IMR-90 (cell line): Measurements from ENCODE around the gene MARK2.

ENCODE experiments used
- CEBPB ChIP-seq: IDR thresholded peaks from 2 replicates; pipeline ENCODE4 v1.6.1; 2012; ENCODE audit warnings: low read depth, low read length, improper control_type of control experiment
- POLR2A ChIP-seq: IDR thresholded peaks from 2 replicates; pipeline ENCODE4 v1.6.1; 2012; ENCODE audit warnings: mild to moderate bottlenecking, low read depth, low read length
- RAD21 ChIP-seq: IDR thresholded peaks from 2 replicates; pipeline ENCODE4 v1.6.1; 2012; ENCODE audit warnings: low read length, improper control_type of control experiment
- RCOR1 ChIP-seq: IDR thresholded peaks from 2 replicates; pipeline ENCODE4 v1.6.1; 2012; ENCODE audit warnings: mild to moderate bottlenecking, low read length, improper control_type of control experiment; ENCODE audit not compliant: insufficient replicate concordance
- TF ChIP-seq, protein P1 (sequence below): conservative IDR thresholded peaks from 2 replicates; pipeline ENCODE4 v1.5.1; 2012; ENCODE audit warnings: mild to moderate bottlenecking, low read depth, low read length, improper control_type of control experiment

DNA sequence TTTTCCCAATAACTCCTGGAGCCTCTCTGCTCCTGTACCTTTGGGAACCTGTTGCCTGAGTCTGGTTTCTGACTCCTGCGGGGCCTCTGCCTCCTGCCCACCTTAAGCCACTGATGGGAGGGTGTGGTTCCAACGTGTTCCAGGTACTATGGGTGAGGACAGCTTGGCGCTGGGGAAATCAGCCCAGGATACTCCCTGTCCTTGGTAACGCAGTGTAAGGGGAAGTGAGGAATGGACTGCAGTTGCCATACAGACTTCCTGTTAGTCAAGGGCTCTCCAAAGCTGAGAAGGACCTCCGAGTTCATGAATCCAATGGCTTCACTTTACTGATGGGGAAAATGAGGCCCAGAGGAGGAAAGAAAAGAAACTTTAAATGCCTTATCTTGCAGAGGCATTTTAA is 1.2 kb upstream of the MARK2 start:
- TF ChIP-seq, protein P1, sequence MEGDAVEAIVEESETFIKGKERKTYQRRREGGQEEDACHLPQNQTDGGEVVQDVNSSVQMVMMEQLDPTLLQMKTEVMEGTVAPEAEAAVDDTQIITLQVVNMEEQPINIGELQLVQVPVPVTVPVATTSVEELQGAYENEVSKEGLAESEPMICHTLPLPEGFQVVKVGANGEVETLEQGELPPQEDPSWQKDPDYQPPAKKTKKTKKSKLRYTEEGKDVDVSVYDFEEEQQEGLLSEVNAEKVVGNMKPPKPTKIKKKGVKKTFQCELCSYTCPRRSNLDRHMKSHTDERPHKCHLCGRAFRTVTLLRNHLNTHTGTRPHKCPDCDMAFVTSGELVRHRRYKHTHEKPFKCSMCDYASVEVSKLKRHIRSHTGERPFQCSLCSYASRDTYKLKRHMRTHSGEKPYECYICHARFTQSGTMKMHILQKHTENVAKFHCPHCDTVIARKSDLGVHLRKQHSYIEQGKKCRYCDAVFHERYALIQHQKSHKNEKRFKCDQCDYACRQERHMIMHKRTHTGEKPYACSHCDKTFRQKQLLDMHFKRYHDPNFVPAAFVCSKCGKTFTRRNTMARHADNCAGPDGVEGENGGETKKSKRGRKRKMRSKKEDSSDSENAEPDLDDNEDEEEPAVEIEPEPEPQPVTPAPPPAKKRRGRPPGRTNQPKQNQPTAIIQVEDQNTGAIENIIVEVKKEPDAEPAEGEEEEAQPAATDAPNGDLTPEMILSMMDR: no peak
- TF ChIP-seq RAD21 (no peak), POLR2A (no peak), CEBPB (no peak), RCOR1 (no peak)
